ENCODE data around the gene CASP12.

Gene CASP12

GRCh38 chr11:104916442-104916841 lies 18.2 kb upstream of the CASP12 start:
- Histone ChIP-seq H3K4me1 (ENCODE audit: control insufficient read depth in 1 of 2, insufficient read depth in 1 of 2, low read depth in 1 of 2, low read length in 1 of 2) (no peaks in the 10 kb centered on the region), H3K27me3 (no peaks in the 10 kb centered on the region), H3K36me3 (no peaks in the 10 kb centered on the region), H3K27ac (no peak overlapping the region), H3K9me3 (no peaks in the 10 kb centered on the region), H3K4me3 (ENCODE audit: low read depth in 1 of 2, low read length in 1 of 2) (no peak overlapping the region)
- no peak for TF ChIP-seq CTCF (IDR thresholded peaks at IDR 0.05)

- Histone ChIP-seq H3K9me3 (no peaks in the 10 kb centered on the region), H3K4me1 (ENCODE audit: control insufficient read depth in 1 of 2, insufficient read depth in 1 of 2, low read depth in 1 of 2, low read length in 1 of 2) (no peaks in the 10 kb centered on the region), H3K27me3 (no peaks in the 10 kb centered on the region), H3K27ac (no peak overlapping the region), H3K4me3 (ENCODE audit: low read depth in 1 of 2, low read length in 1 of 2) (no peak overlapping the region), H3K36me3 (no peaks in the 10 kb centered on the region)
- TF ChIP-seq CTCF (IDR thresholded peaks at IDR 0.05): no peak
These were observed 13.8 kb upstream of the CASP12 start for GRCh38 chr11:104912102-104912501.

GRCh38 chr11:104908186-104908531 lies 9.9 kb upstream of the CASP12 start:
- Histone ChIP-seq H3K27me3 (no peaks in the 10 kb centered on the region), H3K27ac (no peak overlapping the region), H3K36me3 (no peaks in the 10 kb centered on the region), H3K9me3 (no peaks in the 10 kb centered on the region), H3K4me3 (ENCODE audit: low read depth in 1 of 2, low read length in 1 of 2) (no peak overlapping the region), H3K4me1 (ENCODE audit: control insufficient read depth in 1 of 2, insufficient read depth in 1 of 2, low read depth in 1 of 2, low read length in 1 of 2) (no peaks in the 10 kb centered on the region)
- TF ChIP-seq CTCF (IDR thresholded peaks at IDR 0.05): no peak

GRCh38 chr11:104907521-104908185 lies 9.4 kb upstream of the CASP12 start:
- Histone ChIP-seq H3K9me3 (no peaks in the 10 kb centered on the region), H3K4me3 (ENCODE audit: low read depth in 1 of 2, low read length in 1 of 2) (no peak overlapping the region), H3K27me3 (no peaks in the 10 kb centered on the region), H3K27ac (no peak overlapping the region), H3K36me3 (no peaks in the 10 kb centered on the region), H3K4me1 (ENCODE audit: control insufficient read depth in 1 of 2, insufficient read depth in 1 of 2, low read depth in 1 of 2, low read length in 1 of 2) (no peaks in the 10 kb centered on the region)
- no peak for TF ChIP-seq CTCF (IDR thresholded peaks at IDR 0.05)

GRCh38 chr11:104905271-104905670 lies 7.0 kb upstream of the CASP12 start:
- no peak overlapping the region for H3K4me3 ChIP-seq (ENCODE audit: low read depth in 1 of 2, low read length in 1 of 2)
- H3K4me1 ChIP-seq (ENCODE audit: control insufficient read depth in 1 of 2, insufficient read depth in 1 of 2, low read depth in 1 of 2, low read length in 1 of 2): no peaks in the 10 kb centered on the region
- H3K36me3 ChIP-seq: no peaks in the 10 kb centered on the region
- no peak for TF ChIP-seq CTCF (IDR thresholded peaks at IDR 0.05)
- H3K27ac ChIP-seq: no peak overlapping the region
- no peaks in the 10 kb centered on the region for H3K9me3 ChIP-seq
- no peaks in the 10 kb centered on the region for H3K27me3 ChIP-seq

- no peak overlapping the region for H3K4me3 ChIP-seq (ENCODE audit: low read depth in 1 of 2, low read length in 1 of 2)
These were observed 966 bp upstream of the CASP12 start for GRCh38 chr11:104899226-104899625.

More at GRCh38 chr11:104899226-104899625, 966 bp upstream of the CASP12 start:
- no peaks in the 10 kb centered on the region for H3K4me1 ChIP-seq (ENCODE audit: control insufficient read depth in 1 of 2, insufficient read depth in 1 of 2, low read depth in 1 of 2, low read length in 1 of 2)
- no peak for TF ChIP-seq CTCF (IDR thresholded peaks at IDR 0.05)
- no peaks in the 10 kb centered on the region for H3K9me3 ChIP-seq
- no peaks in the 10 kb centered on the region for H3K27me3 ChIP-seq
- H3K36me3 ChIP-seq: no peaks in the 10 kb centered on the region
- no peak overlapping the region for H3K27ac ChIP-seq
